Brain microvascular endothelial cell (primary cell): ENCODE measurements around the gene PTAR1.

Source experiments
- DNase-seq: peaks from one replicate; pipeline ENCODE4 v3.0.0-alpha.2; 2020
- H3K27ac ChIP-seq: fragments of 250-450 bp; sonication (Bioruptor Pico); 2 replicates; pipeline ENCODE4 v1.5.1; 2020; ENCODE audit warnings: mild to moderate bottlenecking, moderate library complexity
- H3K27me3 ChIP-seq: fragments of 250-450 bp; sonication (Bioruptor Pico); replicated peaks from 2 replicates; pipeline ENCODE4 v1.5.1; 2020; ENCODE audit warnings: mild to moderate bottlenecking
- H3K36me3 ChIP-seq: fragments of 250-450 bp; sonication (Bioruptor Pico); replicated peaks from 2 replicates; pipeline ENCODE4 v1.5.1; 2020; ENCODE audit warnings: mild to moderate bottlenecking
- H3K4me3 ChIP-seq: 2 replicates; pipeline ENCODE4 v1.5.1; 2011; ENCODE audit warnings: low read depth, mild to moderate bottlenecking, control low read depth, low read length, moderate library complexity
- in situ Hi-C: cut with HindIII; loops from 2 replicates; pipeline ENCODE4 v1.10.0; 2017; ENCODE audit warnings: low sequenced_read_pairs, low pct_ligation_motif_present
- TF ChIP-seq, protein P1 (sequence below): IDR thresholded peaks from 2 replicates; pipeline ENCODE4 v1.5.1; 2011; ENCODE audit warnings: low read depth, mild to moderate bottlenecking, moderate library complexity, low read length, control low read depth, inconsistent platforms; ENCODE audit errors: missing control alignments

Gene PTAR1

DNA sequence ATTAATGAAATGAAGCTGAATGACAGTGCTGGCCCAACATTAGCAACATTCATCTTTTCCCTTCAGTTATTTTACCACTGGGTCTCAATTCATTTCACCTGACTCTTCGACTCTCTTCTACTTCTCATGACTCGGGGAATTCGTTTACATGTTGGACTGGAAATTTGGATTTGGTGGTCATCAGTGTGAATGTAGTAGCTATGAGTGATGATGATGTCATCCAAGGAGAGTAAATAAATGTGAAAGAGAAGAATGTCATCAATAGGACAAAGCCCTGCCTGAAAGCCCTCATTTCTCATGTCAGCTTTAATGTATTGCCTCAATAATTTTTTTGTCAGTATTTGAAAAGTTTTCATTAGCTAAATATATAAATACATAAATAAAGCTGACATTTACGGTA, 38.9 kb upstream of the PTAR1 start:
- in situ Hi-C loops, result no loop called here
- Histone ChIP-seq H3K4me3 (no peak overlapping the region), H3K27me3 (no peaks in the 10 kb centered on the region), H3K27ac (no peak overlapping the region), H3K36me3 (no peaks in the 10 kb centered on the region)
- TF ChIP-seq, protein P1, sequence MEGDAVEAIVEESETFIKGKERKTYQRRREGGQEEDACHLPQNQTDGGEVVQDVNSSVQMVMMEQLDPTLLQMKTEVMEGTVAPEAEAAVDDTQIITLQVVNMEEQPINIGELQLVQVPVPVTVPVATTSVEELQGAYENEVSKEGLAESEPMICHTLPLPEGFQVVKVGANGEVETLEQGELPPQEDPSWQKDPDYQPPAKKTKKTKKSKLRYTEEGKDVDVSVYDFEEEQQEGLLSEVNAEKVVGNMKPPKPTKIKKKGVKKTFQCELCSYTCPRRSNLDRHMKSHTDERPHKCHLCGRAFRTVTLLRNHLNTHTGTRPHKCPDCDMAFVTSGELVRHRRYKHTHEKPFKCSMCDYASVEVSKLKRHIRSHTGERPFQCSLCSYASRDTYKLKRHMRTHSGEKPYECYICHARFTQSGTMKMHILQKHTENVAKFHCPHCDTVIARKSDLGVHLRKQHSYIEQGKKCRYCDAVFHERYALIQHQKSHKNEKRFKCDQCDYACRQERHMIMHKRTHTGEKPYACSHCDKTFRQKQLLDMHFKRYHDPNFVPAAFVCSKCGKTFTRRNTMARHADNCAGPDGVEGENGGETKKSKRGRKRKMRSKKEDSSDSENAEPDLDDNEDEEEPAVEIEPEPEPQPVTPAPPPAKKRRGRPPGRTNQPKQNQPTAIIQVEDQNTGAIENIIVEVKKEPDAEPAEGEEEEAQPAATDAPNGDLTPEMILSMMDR, result no peak
- no peak for DNase-seq

DNA sequence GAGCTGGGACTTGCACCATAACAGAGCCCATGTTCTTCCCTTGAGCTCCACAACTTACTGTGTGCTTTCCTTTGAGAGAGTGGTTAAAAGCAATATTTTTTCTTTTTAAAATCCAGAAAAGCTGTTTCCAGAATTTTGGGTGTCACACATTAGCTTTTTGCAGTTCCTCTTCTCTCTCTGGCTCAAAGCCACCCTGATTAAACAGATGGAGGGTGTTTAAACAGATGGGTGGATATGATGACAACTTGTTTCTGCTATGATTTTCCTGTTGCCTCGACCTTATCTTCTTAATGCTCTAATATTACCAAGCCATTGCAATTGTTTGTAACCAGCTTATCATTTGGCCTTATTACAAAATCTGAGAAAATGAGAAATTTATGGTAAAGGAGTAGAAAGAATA, 37.9 kb upstream of the PTAR1 start:
- in situ Hi-C loops, result no loop called here
- Histone ChIP-seq H3K36me3 (no peaks in the 10 kb centered on the region), H3K27me3 (no peaks in the 10 kb centered on the region), H3K4me3 (no peak overlapping the region), H3K27ac (no peak overlapping the region)
- no peak for DNase-seq
- TF ChIP-seq, protein P1, result no peak

DNA sequence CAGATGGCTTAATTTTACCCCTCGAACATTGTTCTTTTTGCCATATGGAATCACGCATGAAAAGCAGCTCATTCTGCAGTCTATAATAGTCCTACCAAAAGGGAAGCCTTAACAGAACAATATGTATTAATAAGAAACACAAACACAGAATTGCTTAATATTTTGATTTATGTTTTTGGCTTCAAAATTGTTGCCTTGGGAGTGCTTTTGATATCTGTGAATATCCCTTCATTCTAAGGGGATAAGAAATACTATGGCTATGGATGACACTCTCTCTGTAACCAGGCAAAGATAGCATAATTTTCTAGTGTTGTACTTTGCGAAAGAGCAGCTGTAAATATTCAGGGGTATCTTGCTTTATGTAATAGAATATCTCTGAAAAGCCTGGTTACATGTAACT, 34.5 kb upstream of the PTAR1 start:
- Histone ChIP-seq H3K27me3 (no peaks in the 10 kb centered on the region), H3K27ac (no peak overlapping the region), H3K36me3 (no peaks in the 10 kb centered on the region), H3K4me3 (no peak overlapping the region)
- in situ Hi-C loops, result no loop called here
- no peak for DNase-seq
- TF ChIP-seq, protein P1, result no peak

DNA sequence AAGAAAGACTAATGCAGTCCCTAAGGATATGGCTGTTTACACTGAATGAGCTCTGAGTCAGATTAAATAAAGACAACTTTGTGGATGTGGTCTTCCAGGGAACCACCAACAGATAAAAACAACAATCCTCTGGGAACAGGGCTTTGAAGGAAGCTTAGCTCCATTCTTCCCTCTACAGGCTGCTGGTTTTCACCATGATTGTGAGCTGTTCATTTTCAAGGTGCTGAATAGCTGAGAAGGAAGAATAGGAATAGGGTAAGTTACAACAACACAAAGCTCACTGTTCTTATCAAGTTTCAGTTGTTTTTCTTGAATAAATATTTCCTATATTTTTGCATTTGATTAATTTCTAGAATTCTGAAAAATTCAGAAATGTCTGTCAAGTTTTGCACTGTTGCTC, 25.9 kb upstream of the PTAR1 start:
- peak; percentile 16 for DNase-seq
- H3K27ac ChIP-seq, result no peak overlapping the region
- no peak overlapping the region for H3K4me3 ChIP-seq
- in situ Hi-C loops, result no loop called here
- TF ChIP-seq, protein P1, result peak; percentile 60
- no peaks in the 10 kb centered on the region for H3K36me3 ChIP-seq
- no peaks in the 10 kb centered on the region for H3K27me3 ChIP-seq

GRCh38 chr9:69773258-69773657, 13.4 kb upstream of the PTAR1 start:
- Histone ChIP-seq H3K27ac (no peak overlapping the region), H3K36me3 (no peaks in the 10 kb centered on the region), H3K4me3 (no peak overlapping the region), H3K27me3 (no peaks in the 10 kb centered on the region)
- no peak for DNase-seq
- TF ChIP-seq, protein P1, result no peak
- in situ Hi-C loops, result no loop called here

GRCh38 chr9:69771775-69772418, 12.1 kb upstream of the PTAR1 start:
- Histone ChIP-seq H3K27ac (no peak overlapping the region), H3K4me3 (no peak overlapping the region), H3K27me3 (no peaks in the 10 kb centered on the region), H3K36me3 (no peaks in the 10 kb centered on the region)
- DNase-seq, result peak; percentile 54
- TF ChIP-seq, protein P1, result no peak
- in situ Hi-C loops, result no loop called here
